MCF 10A (cell line): ENCODE results near the gene MCTP2. TPM values are rescaled to one million over a fixed set of nuclear protein-coding genes. Genes with fewer than 3 reads are reported as not detected.

Experiments
- BruUV-seq: library from RNA; stranded (reverse); fragments of 400-500 nt; replicated peaks from 2 replicates; lab custom pipeline; 2021; lab: Mats Ljungman, UMichigan
- CTCF ChIA-PET: fragments of 300-600 bp; sonication (Branson Sonifier 250); formaldehyde crosslinking; extraction: SDS; loops from one replicate; lab custom pipeline; 2021; ENCODE audit warnings: antibody characterized with exemption, inconsistent platforms; lab: Yijun Ruan, JAX
- POLR2A ChIA-PET: fragments of 300-600, 350-650 bp; sonication (Branson Sonifier 250); formaldehyde crosslinking; extraction: SDS; loops from one replicate; lab custom pipeline; 2020; ENCODE audit warnings: antibody characterized with exemption, inconsistent platforms; lab: Yijun Ruan, JAX
- DNase-seq: peaks from one replicate; pipeline ENCODE4 v3.0.0-alpha.2; 2018; ENCODE audit not compliant: unreplicated experiment
- H3K27ac Mint-ChIP-seq: one replicate; pipeline ENCODE4 v1.8.0; 2022; ENCODE audit warnings: mild to moderate bottlenecking, low read depth, mixed read lengths; ENCODE audit not compliant: unreplicated experiment
- H3K27me3 Mint-ChIP-seq: one replicate; pipeline ENCODE4 v1.8.0; 2022; ENCODE audit warnings: mixed read lengths; ENCODE audit not compliant: insufficient read depth, unreplicated experiment
- H3K36me3 Mint-ChIP-seq: one replicate; pipeline ENCODE4 v1.8.0; 2022; ENCODE audit warnings: mild to moderate bottlenecking, moderate library complexity, mixed read lengths; ENCODE audit not compliant: insufficient read depth, unreplicated experiment
- H3K4me1 Mint-ChIP-seq: one replicate; pipeline ENCODE4 v1.8.0; 2022; ENCODE audit warnings: mixed read lengths; ENCODE audit not compliant: insufficient read depth, unreplicated experiment
- H3K4me3 Mint-ChIP-seq: one replicate; pipeline ENCODE4 v1.8.0; 2022; ENCODE audit warnings: mild to moderate bottlenecking, moderate library complexity, mixed read lengths; ENCODE audit not compliant: unreplicated experiment
- H3K9me3 Mint-ChIP-seq: one replicate; pipeline ENCODE4 v1.8.0; 2022; ENCODE audit warnings: mixed read lengths; ENCODE audit not compliant: unreplicated experiment
- intact Hi-C: fragments of 100-400 bp; cut with micrococcal nuclease; formaldehyde crosslinking; loops from 2 replicates; pipeline ENCODE4 v1.14.1; 2022
- total RNA-seq: library from RNA; stranded (reverse); gene quantifications from 2 replicates; pipeline ENCODE4 v1.2.3, GENCODE V29; 2022
- TF ChIP-seq, protein P1 (sequence below): fragments of 200-600 bp; IDR thresholded peaks from one replicate; pipeline ENCODE4 v1.8.0; 2022; ENCODE audit warnings: antibody characterized with exemption, mild to moderate bottlenecking; ENCODE audit not compliant: unreplicated experiment

MCTP2 gene
- total RNA-seq, 1 experiment from 2014 or later, result 25.7 TPM

DNA sequence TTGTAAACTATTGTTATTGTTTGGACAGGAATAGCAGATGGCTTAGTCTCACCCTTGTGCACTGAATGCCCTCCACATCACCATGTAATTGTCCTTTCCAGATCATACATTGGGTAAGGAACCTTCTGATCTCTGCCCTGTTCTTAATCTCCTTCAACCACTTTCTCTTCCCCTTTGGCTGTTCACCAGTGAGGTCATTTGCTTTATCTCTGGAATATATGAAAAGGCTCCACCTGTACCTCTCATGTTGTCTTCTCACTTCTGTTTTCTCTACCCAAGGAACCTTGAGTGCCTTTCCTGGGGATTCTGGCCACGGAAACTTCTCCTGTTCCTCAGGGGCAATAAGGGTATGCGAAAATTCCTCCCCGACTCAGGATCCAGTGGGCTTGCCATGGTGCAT lies 28.5 kb downstream of the MCTP2 start:
- ChIA-PET CTCF (no interaction called here), POLR2A (interaction anchor here (1.3 to 4.4 kb wide), 3 partner anchors 13 to 21 kb away, joined by 6 to 28 read pairs (median 8); no protein-coding TSS in a partner anchor)
- intact Hi-C loops, result no loop called here
- no peak overlapping the region for H3K27ac Mint-ChIP-seq
- DNase-seq, result no peak
- H3K27me3 Mint-ChIP-seq, result no peaks in the 10 kb centered on the region
- peaks cover 40% of the 10 kb centered on the region for H3K4me1 Mint-ChIP-seq
- H3K4me3 Mint-ChIP-seq, result no peak overlapping the region
- TF ChIP-seq, protein P1, sequence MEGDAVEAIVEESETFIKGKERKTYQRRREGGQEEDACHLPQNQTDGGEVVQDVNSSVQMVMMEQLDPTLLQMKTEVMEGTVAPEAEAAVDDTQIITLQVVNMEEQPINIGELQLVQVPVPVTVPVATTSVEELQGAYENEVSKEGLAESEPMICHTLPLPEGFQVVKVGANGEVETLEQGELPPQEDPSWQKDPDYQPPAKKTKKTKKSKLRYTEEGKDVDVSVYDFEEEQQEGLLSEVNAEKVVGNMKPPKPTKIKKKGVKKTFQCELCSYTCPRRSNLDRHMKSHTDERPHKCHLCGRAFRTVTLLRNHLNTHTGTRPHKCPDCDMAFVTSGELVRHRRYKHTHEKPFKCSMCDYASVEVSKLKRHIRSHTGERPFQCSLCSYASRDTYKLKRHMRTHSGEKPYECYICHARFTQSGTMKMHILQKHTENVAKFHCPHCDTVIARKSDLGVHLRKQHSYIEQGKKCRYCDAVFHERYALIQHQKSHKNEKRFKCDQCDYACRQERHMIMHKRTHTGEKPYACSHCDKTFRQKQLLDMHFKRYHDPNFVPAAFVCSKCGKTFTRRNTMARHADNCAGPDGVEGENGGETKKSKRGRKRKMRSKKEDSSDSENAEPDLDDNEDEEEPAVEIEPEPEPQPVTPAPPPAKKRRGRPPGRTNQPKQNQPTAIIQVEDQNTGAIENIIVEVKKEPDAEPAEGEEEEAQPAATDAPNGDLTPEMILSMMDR, result no peak
- no peaks in the 10 kb centered on the region for H3K36me3 Mint-ChIP-seq
- no peaks in the 10 kb centered on the region for H3K9me3 Mint-ChIP-seq
- BruUV-seq, result no TSS peak

- ChIA-PET CTCF (interaction anchor here (0.9 to 1.7 kb wide), 2 partner anchors 8 to 31 kb away, joined by 4 to 5 read pairs; partner anchors contain the start of gene MCTP2), POLR2A (interaction anchor here (0.6 to 5.7 kb wide), 4 partner anchors 12 to 31 kb away, joined by 3 to 51 read pairs (median 16); partner anchors contain the start of gene MCTP2)
- H3K4me1 Mint-ChIP-seq, result peaks cover 36% of the 10 kb centered on the region
- no peaks in the 10 kb centered on the region for H3K27me3 Mint-ChIP-seq
- no peaks in the 10 kb centered on the region for H3K36me3 Mint-ChIP-seq
- H3K4me3 Mint-ChIP-seq, result no peak overlapping the region
- intact Hi-C loops, result no loop called here
- no peak overlapping the region for H3K27ac Mint-ChIP-seq
- DNase-seq, result no peak
- TF ChIP-seq, protein P1, result no peak
- no TSS peak for BruUV-seq
- no peaks in the 10 kb centered on the region for H3K9me3 Mint-ChIP-seq
Measured at GRCh38 chr15:94262201-94262600, 30.8 kb downstream of the MCTP2 start.

- ChIA-PET CTCF (interaction anchor here (0.6 to 1.7 kb wide), 6 partner anchors 10 to 1176 kb away, joined by 3 to 5 read pairs (median 3); partner anchors contain the start of gene MCTP2), POLR2A (interaction anchor here (0.6 to 5.7 kb wide), 5 partner anchors 13 to 1455 kb away, joined by 3 to 51 read pairs (median 3); partner anchors contain the start of gene MCTP2)
- TF ChIP-seq, protein P1, result no peak
Measured at GRCh38 chr15:94263341-94264273, 32.2 kb downstream of the MCTP2 start.

DNA sequence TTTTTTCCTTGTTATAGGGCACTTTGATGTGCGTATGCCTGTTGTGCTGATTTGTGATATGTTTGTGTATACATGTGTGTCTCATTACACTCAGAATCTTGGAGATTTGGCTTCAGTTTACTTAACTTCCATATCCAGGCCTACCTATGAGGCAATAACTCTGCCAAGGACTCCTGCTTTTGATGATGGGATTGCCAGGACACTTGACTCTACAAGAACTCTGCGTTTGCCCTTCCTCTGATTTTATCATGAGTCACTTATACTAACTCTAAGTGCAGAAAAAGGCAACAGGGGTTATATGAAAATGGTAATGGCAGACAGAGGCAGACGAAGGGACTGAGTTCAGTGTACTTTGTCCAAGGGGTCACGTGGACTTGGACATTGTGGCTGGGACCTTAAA lies 33.6 kb downstream of the MCTP2 start:
- TF ChIP-seq, protein P1, result no peak
- no peaks in the 10 kb centered on the region for H3K27me3 Mint-ChIP-seq
- POLR2A ChIA-PET, result interaction anchor here (1.3 to 5.7 kb wide), 4 partner anchors 9 to 34 kb away, joined by 3 to 51 read pairs (median 5); partner anchors contain the start of gene MCTP2
- intact Hi-C loops, result no loop called here
- CTCF ChIA-PET, result interaction anchor here (1.4 kb wide), 1 partner anchor 33 kb away, joined by 3 read pairs; the partner anchor contains the start of gene MCTP2
- peaks cover 27% of the 10 kb centered on the region for H3K4me1 Mint-ChIP-seq
- H3K27ac Mint-ChIP-seq, result no peak overlapping the region
- no peaks in the 10 kb centered on the region for H3K9me3 Mint-ChIP-seq
- no peak overlapping the region for H3K4me3 Mint-ChIP-seq
- peak; percentile 84 for DNase-seq
- BruUV-seq, result no TSS peak
- H3K36me3 Mint-ChIP-seq, result no peaks in the 10 kb centered on the region

More at GRCh38 chr15:94263341-94264273, 32.2 kb downstream of the MCTP2 start:
- H3K36me3 Mint-ChIP-seq, result no peaks in the 10 kb centered on the region
- intact Hi-C loops, result no loop called here
- H3K27me3 Mint-ChIP-seq, result no peaks in the 10 kb centered on the region
- H3K4me3 Mint-ChIP-seq, result no peak overlapping the region
- H3K4me1 Mint-ChIP-seq, result peaks cover 40% of the 10 kb centered on the region
- peak overlapping the region; percentile 68 for H3K27ac Mint-ChIP-seq
- H3K9me3 Mint-ChIP-seq, result no peaks in the 10 kb centered on the region
- DNase-seq, result peak; percentile 44
- no TSS peak for BruUV-seq
